HepG2 (cell line): Measurements from ENCODE around the gene TMEM44.

Source experiments
- ATF3 ChIP-seq: sonication (generic); formaldehyde crosslinking; IDR thresholded peaks from 2 replicates; pipeline ENCODE4 v1.4.0; 2020; ENCODE audit warnings: missing genetic modification reagents
- ETS1 ChIP-seq: sonication (generic); formaldehyde crosslinking; IDR thresholded peaks from 2 replicates; pipeline ENCODE4 v1.4.0; 2020; ENCODE audit warnings: missing genetic modification reagents
- FOXK2 ChIP-seq: fragments of 450-650 bp; IDR thresholded peaks from 2 replicates; pipeline ENCODE4 v1.6.1; 2016
- MEIS1 ChIP-seq: sonication (generic); formaldehyde crosslinking; IDR thresholded peaks from 2 replicates; pipeline ENCODE4 v1.9.0; 2021; ENCODE audit warnings: mild to moderate bottlenecking, missing genetic modification reagents, moderate library complexity, borderline replicate concordance
- MEIS2 ChIP-seq: sonication (generic); formaldehyde crosslinking; IDR thresholded peaks from 2 replicates; pipeline ENCODE4 v1.9.0; 2021; ENCODE audit warnings: mild to moderate bottlenecking, missing genetic modification reagents
- POLR2A ChIP-seq, 2 experiments: IDR thresholded peaks; 2 replicates each; pipeline ENCODE4 v1.6.1; 2011; ENCODE audit warnings: low read depth in 2 of 2, low read length in 2 of 2, mild to moderate bottlenecking in 1 of 2, moderate library complexity in 1 of 2; ENCODE audit not compliant: insufficient read depth in 1 of 2
- POLR2AphosphoS5 ChIP-seq: IDR thresholded peaks from 2 replicates; pipeline ENCODE4 v1.6.1; 2012; ENCODE audit warnings: low read depth, low read length
- SCMH1 ChIP-seq: sonication (generic); formaldehyde crosslinking; IDR thresholded peaks from 2 replicates; pipeline ENCODE4 v1.9.0; 2021; ENCODE audit warnings: missing genetic modification reagents, mild to moderate bottlenecking, borderline replicate concordance
- ZFX ChIP-seq: sonication (generic); formaldehyde crosslinking; IDR thresholded peaks from 2 replicates; pipeline ENCODE4 v1.4.0; 2020; ENCODE audit warnings: mild to moderate bottlenecking, low read depth, missing genetic modification reagents, moderate library complexity
- ZNF34 ChIP-seq: sonication (generic); formaldehyde crosslinking; IDR thresholded peaks from 2 replicates; pipeline ENCODE4 v1.4.0; 2020; ENCODE audit warnings: mild to moderate bottlenecking, missing genetic modification reagents, borderline replicate concordance
- TF ChIP-seq, protein P1 (sequence below): sonication (generic); formaldehyde crosslinking; IDR thresholded peaks from 2 replicates; pipeline ENCODE4 v1.5.0; 2020; ENCODE audit warnings: mild to moderate bottlenecking, missing genetic modification reagents, moderate library complexity
- TF ChIP-seq, protein P2 (sequence below): sonication (generic); formaldehyde crosslinking; IDR thresholded peaks from 2 replicates; pipeline ENCODE4 v1.8.0; 2022; ENCODE audit warnings: missing genetic modification reagents, mild to moderate bottlenecking, inconsistent platforms, borderline replicate concordance

- TF ChIP-seq, protein P1, sequence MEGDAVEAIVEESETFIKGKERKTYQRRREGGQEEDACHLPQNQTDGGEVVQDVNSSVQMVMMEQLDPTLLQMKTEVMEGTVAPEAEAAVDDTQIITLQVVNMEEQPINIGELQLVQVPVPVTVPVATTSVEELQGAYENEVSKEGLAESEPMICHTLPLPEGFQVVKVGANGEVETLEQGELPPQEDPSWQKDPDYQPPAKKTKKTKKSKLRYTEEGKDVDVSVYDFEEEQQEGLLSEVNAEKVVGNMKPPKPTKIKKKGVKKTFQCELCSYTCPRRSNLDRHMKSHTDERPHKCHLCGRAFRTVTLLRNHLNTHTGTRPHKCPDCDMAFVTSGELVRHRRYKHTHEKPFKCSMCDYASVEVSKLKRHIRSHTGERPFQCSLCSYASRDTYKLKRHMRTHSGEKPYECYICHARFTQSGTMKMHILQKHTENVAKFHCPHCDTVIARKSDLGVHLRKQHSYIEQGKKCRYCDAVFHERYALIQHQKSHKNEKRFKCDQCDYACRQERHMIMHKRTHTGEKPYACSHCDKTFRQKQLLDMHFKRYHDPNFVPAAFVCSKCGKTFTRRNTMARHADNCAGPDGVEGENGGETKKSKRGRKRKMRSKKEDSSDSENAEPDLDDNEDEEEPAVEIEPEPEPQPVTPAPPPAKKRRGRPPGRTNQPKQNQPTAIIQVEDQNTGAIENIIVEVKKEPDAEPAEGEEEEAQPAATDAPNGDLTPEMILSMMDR, result no peak
- no peak for TF ChIP-seq POLR2A (IDR thresholded peaks at IDR 0.05; ENCODE audit: insufficient read depth in 1 of 2, low read depth in 2 of 2, low read length in 2 of 2)
- TF ChIP-seq FOXK2, result no peak
- TF ChIP-seq, protein P2, sequence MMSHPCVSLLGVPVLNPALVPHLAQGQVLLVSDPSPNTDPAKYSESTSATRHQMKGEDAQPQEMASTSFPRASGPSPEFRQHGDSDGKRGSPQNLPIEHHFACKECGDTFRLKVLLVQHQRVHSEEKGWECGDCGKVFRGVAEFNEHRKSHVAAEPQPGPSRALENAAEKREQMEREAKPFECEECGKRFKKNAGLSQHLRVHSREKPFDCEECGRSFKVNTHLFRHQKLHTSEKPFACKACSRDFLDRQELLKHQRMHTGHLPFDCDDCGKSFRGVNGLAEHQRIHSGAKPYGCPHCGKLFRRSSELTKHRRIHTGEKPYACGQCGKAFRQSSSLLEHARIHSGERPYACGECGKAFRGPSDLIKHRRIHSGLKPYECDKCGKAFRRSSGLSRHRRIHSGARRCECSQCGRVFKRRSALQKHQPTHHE (CRISPR knock-in tag), result no peak
- no peak for TF ChIP-seq POLR2AphosphoS5
- TF ChIP-seq MEIS2 (CRISPR knock-in tag), result no peak
- TF ChIP-seq ZNF34 (CRISPR knock-in tag), result no peak
- TF ChIP-seq SCMH1 (CRISPR knock-in tag), result no peak
- no peak for TF ChIP-seq MEIS1 (CRISPR knock-in tag)
- no peak for TF ChIP-seq ETS1
- no peak for TF ChIP-seq ATF3 (CRISPR knock-in tag)
- TF ChIP-seq ZFX (CRISPR knock-in tag), result no peak
These were observed 58.4 kb downstream of the TMEM44 start for GRCh38 chr3:194574639-194575483.
